HG02588 (cell line): ENCODE data around the gene NRCAM.
"Not testable (repeated sequence)": the region's sequence is repeated elsewhere in the genome, so short reads cannot be mapped to it uniquely, and the experiment has no call there.

ENCODE experiments used
- ATAC-seq: cut with Tn5 transposase; IDR thresholded peaks from one replicate; pipeline ENCODE4 v1.9.1; 2021; ENCODE audit warnings: mild to moderate bottlenecking, moderate library complexity; ENCODE audit not compliant: unreplicated experiment

The NRCAM gene

GRCh38 chr7:108285003-108285368, 171.2 kb downstream of the NRCAM start:
- ATAC-seq, result no peak

- ATAC-seq, result peak; percentile 77
Measured at GRCh38 chr7:108284349-108285002, 171.8 kb downstream of the NRCAM start.

GRCh38 chr7:108283252-108283651, 173.0 kb downstream of the NRCAM start:
- no peak for ATAC-seq

- no peak for ATAC-seq
Measured at GRCh38 chr7:108282427-108282996, 173.7 kb downstream of the NRCAM start.

- ATAC-seq, result no peak
Measured at GRCh38 chr7:108280136-108280535, 176.1 kb downstream of the NRCAM start.

GRCh38 chr7:108278776-108279175, 177.5 kb downstream of the NRCAM start:
- no peak for ATAC-seq

- no peak for ATAC-seq
Measured at GRCh38 chr7:108278281-108278680, 178.0 kb downstream of the NRCAM start.

- not testable (repeated sequence) for ATAC-seq
Measured at GRCh38 chr7:108274447-108274846, 181.8 kb downstream of the NRCAM start.

- ATAC-seq, result not testable (repeated sequence)
Measured at GRCh38 chr7:108272891-108273290, 183.3 kb downstream of the NRCAM start.

- no peak for ATAC-seq
Measured at GRCh38 chr7:108270385-108271015, 185.7 kb downstream of the NRCAM start.

- no peak for ATAC-seq
Measured at GRCh38 chr7:108268200-108268820, 187.9 kb downstream of the NRCAM start.

GRCh38 chr7:108267615-108268014, 188.6 kb downstream of the NRCAM start:
- ATAC-seq, result no peak

- no peak for ATAC-seq
Measured at GRCh38 chr7:108266491-108266890, 189.7 kb downstream of the NRCAM start.

GRCh38 chr7:108266035-108266434, 190.2 kb downstream of the NRCAM start:
- ATAC-seq, result no peak

- no peak for ATAC-seq
Measured at GRCh38 chr7:108265007-108265406, 191.2 kb downstream of the NRCAM start.

- ATAC-seq, result no peak
Measured at GRCh38 chr7:108263425-108263824, 192.8 kb downstream of the NRCAM start.

GRCh38 chr7:108261560-108262255, 194.5 kb downstream of the NRCAM start:
- ATAC-seq, result no peak

GRCh38 chr7:108259447-108259846, 196.8 kb downstream of the NRCAM start:
- ATAC-seq, result not testable (repeated sequence)

GRCh38 chr7:108257954-108258353, 198.3 kb downstream of the NRCAM start:
- no peak for ATAC-seq

GRCh38 chr7:108254259-108254658, 202.0 kb downstream of the NRCAM start:
- ATAC-seq, result no peak

GRCh38 chr7:108253275-108254044, 202.8 kb downstream of the NRCAM start:
- no peak for ATAC-seq
